ENCODE data around the gene HRH2.
"Not testable (repeated sequence)": the region's sequence is repeated elsewhere in the genome, so short reads cannot be mapped to it uniquely, and the experiment has no call there.

HRH2 gene, protein sequence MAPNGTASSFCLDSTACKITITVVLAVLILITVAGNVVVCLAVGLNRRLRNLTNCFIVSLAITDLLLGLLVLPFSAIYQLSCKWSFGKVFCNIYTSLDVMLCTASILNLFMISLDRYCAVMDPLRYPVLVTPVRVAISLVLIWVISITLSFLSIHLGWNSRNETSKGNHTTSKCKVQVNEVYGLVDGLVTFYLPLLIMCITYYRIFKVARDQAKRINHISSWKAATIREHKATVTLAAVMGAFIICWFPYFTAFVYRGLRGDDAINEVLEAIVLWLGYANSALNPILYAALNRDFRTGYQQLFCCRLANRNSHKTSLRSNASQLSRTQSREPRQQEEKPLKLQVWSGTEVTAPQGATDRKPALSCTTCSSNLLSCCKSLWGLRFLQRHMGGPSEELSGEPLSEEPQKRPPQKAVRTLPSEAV

DNA sequence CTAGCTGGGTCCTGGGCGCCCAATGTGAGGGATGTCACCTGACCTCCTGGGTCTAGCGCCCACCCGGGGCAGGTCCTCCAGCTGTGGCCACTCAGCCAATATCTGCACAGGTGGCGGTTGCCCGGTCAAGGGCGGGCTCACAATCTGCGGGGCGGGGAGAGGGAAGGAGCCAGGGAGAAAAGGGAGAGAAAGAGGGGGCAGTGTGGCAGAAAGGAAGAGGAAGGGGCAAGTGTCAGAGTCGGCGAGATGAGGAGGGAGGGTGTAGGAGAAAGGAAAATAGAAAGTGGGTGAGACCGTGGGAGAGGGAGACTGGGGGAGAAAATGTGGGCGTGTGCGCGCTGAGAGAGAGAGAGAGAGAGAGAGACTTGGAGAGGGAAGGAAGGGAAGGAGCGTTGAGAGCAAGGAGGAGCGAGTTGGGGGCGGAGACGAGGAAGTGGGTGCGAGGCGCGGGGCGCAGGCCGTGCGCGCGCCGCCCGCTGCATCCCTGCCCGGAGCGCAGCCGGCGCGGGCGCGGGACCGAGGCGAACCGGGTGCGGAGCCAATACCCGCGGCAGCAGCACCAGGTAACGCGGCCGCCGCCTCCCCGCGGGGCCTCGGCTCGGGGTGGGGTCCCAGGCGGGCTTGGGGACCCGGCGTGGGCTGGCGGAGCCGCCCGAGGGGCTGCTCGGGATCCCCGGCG is at the start of gene HRH2:
Gene HRH2 (plus strand): TSS at position 479 of the 679 bp plus-strand sequence. CDS start 25,163 bp downstream, outside the sequence.
- DNase-seq (ENCODE audit: low read depth, low spot score), result no peak
- Histone ChIP-seq H3K27ac (no peak within 1 kb of the TSS), H3K9ac (ENCODE audit: insufficient read length) (no peak within 1 kb of the TSS), H3K9me3 (ENCODE audit: low read depth, low read length) (no peaks in the 10 kb centered on the region), H3K36me3 (ENCODE audit: insufficient read depth, low read length) (no peaks in the 10 kb centered on the region), H3K4me3 (0 out of 2 replicates have a peak within 1 kb of the TSS, but pooled peaks have one; percentile 15)
- no peak for TF ChIP-seq POLR2AphosphoS5 (IDR thresholded peaks at IDR 0.05; ENCODE audit: borderline replicate concordance, low read depth, low read length)

DNA sequence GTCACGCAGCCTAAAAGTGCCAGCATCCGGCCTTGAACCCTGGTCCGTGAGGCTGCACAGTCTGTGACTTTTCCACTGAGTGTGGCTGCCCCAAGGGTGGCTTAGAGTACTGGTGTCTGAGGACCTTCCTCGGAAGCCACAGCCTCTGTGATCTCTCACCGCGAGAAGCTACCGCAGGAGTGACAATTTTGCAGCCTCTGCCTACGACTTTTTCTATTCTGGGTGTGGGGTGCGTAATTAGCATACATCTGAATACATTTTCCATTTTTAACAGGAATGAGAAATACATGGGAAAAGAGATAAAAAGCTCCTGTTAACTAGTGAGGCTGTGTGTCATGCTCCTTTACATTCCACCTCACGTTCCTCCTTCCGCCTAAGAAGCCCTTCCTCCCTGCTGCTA is 48.3 kb upstream of the HRH2 start:
- Histone ChIP-seq H3K9me3 (ENCODE audit: low read depth, low read length) (no peaks in the 10 kb centered on the region), H3K36me3 (ENCODE audit: insufficient read depth, low read length) (no peaks in the 10 kb centered on the region), H3K9ac (ENCODE audit: insufficient read length) (no peak overlapping the region), H3K27ac (no peak overlapping the region), H3K4me3 (no peak overlapping the region)
- TF ChIP-seq POLR2AphosphoS5 (IDR thresholded peaks at IDR 0.05; ENCODE audit: borderline replicate concordance, low read depth, low read length) (no peak), FOXP2 (optimal IDR thresholded peaks at IDR 0.05; ENCODE audit: control extremely low read depth, extremely low read length, insufficient read depth) (no peak), EZH2 (IDR thresholded peaks at IDR 0.05) (no peak)
- no peak for DNase-seq (ENCODE audit: low read depth, low spot score)

DNA sequence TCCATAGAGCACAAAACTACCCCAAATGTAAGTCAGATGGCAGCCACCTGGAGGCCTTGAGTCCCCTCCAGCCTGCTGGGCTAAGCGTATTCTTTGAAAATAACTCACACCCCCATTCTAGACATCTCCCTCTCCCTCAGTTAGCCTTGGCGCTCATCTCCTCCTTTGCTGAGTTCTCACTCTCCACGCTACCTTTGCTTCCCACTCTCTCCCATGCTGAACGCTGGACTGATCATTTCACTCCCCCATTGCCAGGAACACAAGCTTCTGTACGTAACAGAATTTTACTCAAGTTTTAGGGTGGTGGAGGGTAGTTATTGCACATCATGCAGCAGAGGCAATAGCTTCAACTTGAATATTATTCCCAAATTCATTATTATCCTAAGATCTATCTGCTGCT is 47.5 kb upstream of the HRH2 start:
- no peak overlapping the region for H3K9ac ChIP-seq (ENCODE audit: insufficient read length)

DNA sequence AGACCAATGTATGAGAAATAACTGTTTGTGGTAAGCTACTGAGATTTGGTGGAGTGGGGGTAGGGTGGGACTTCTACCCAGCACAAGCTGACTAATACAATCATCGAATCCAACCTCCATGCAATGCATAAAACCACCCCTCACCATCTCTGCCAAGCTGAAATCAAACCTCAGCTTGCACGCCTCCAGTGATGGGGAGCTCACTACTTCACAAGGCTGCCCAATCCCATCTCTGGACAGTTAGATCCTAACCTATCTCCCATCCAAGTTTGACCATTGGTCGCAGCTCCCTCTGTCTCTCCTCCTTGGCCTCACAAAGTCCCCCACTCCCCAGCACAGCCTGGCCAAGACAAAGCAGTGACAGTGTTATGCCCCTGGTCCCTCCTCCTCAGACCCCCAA is 47.0 kb upstream of the HRH2 start:
- DNase-seq (ENCODE audit: low read depth, low spot score), result no peak
- no peak overlapping the region for H3K9ac ChIP-seq (ENCODE audit: insufficient read length)
- TF ChIP-seq EZH2 (IDR thresholded peaks at IDR 0.05) (no peak), POLR2AphosphoS5 (IDR thresholded peaks at IDR 0.05; ENCODE audit: borderline replicate concordance, low read depth, low read length) (no peak), FOXP2 (optimal IDR thresholded peaks at IDR 0.05; ENCODE audit: control extremely low read depth, extremely low read length, insufficient read depth) (no peak)
- H3K4me3 ChIP-seq, result no peak overlapping the region
- no peak overlapping the region for H3K27ac ChIP-seq
- no peaks in the 10 kb centered on the region for H3K36me3 ChIP-seq (ENCODE audit: insufficient read depth, low read length)
- no peaks in the 10 kb centered on the region for H3K9me3 ChIP-seq (ENCODE audit: low read depth, low read length)

More for the DNA sequence above, 47.5 kb upstream of the HRH2 start:
- Histone ChIP-seq H3K36me3 (ENCODE audit: insufficient read depth, low read length) (no peaks in the 10 kb centered on the region), H3K4me3 (no peak overlapping the region), H3K9me3 (ENCODE audit: low read depth, low read length) (no peaks in the 10 kb centered on the region), H3K27ac (no peak overlapping the region)
- no peak for DNase-seq (ENCODE audit: low read depth, low spot score)
- TF ChIP-seq POLR2AphosphoS5 (IDR thresholded peaks at IDR 0.05; ENCODE audit: borderline replicate concordance, low read depth, low read length), result no peak

DNA sequence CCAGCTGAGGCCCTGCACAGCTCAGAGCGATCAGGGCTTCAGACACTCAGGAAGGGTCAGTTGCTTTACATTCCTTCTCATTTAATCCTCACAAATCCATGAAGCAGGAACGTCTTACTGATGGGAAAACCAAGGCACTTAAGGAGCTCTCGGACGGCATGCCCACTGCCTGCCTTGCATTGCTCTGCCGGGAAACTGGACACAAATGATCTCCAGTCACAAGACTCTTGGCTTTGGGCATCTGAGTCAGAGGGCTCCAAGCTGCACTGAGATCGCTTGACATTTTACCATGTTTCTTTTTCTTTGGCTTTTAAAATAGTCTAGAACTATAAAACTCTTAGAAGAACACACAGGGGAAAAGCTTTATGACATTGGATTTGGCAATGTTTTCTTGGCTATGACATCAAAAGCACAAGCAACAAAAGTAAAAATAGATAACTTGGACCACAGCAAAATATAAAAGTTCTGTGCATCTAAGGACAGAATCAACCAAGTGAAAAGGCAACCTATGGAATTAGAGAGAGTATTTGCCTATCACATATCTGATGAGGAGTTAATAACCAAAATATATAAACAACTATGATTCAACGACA is 43.6 kb upstream of the HRH2 start:
- Histone ChIP-seq H3K9me3 (ENCODE audit: low read depth, low read length) (no peaks in the 10 kb centered on the region), H3K36me3 (ENCODE audit: insufficient read depth, low read length) (no peaks in the 10 kb centered on the region), H3K27ac (no peak overlapping the region), H3K4me3 (no peak overlapping the region), H3K9ac (ENCODE audit: insufficient read length) (no peak overlapping the region)
- no peak for DNase-seq (ENCODE audit: low read depth, low spot score)
- no peak for TF ChIP-seq FOXP2 (optimal IDR thresholded peaks at IDR 0.05; ENCODE audit: control extremely low read depth, extremely low read length, insufficient read depth)
- no peak for TF ChIP-seq EZH2 (IDR thresholded peaks at IDR 0.05)
- no peak for TF ChIP-seq POLR2AphosphoS5 (IDR thresholded peaks at IDR 0.05; ENCODE audit: borderline replicate concordance, low read depth, low read length)

DNA sequence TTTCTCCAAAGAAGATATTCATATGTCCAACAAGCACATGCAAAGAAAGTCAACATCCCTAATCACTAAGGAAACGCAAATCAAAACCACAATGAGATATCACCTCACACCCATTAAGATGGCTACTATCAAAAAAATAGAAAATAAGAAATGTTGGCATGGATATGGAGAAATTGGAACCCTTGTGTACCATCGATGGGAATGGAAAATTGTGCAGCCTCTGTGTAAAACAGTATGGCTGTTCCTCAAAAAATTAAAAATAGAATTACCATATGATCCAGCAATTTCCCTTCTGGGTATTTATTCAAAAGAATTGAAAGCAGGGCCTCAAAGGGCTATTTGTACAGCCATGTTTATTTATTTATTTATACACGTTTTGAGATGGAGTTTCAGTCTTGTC is 43.0 kb upstream of the HRH2 start:
- H3K4me3 ChIP-seq, result no peak overlapping the region
- H3K27ac ChIP-seq, result no peak overlapping the region
- no peak for DNase-seq (ENCODE audit: low read depth, low spot score)
- H3K36me3 ChIP-seq (ENCODE audit: insufficient read depth, low read length), result no peaks in the 10 kb centered on the region
- TF ChIP-seq POLR2AphosphoS5 (IDR thresholded peaks at IDR 0.05; ENCODE audit: borderline replicate concordance, low read depth, low read length) (no peak), FOXP2 (optimal IDR thresholded peaks at IDR 0.05; ENCODE audit: control extremely low read depth, extremely low read length, insufficient read depth) (no peak), EZH2 (IDR thresholded peaks at IDR 0.05) (no peak)
- H3K9me3 ChIP-seq (ENCODE audit: low read depth, low read length), result no peaks in the 10 kb centered on the region
- no peak overlapping the region for H3K9ac ChIP-seq (ENCODE audit: insufficient read length)

DNA sequence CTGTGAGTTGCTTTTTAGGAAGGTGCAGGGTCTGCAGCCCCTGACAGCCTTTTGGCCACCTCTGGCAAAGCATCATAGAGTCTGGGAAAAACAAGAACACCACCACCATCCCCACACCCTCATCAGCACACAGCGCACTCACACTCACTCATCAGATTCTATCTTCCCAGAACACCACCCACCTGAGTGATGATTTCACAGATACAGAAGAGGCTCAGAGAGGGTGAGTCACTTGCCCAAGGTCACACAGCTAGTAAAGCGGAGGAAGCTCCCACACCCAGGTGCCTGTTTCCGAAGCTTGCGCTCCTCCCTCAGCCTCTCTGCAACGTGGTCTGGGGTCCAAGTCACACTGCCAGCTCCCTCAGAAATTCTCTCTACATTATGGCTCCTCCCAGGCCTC is 41.8 kb upstream of the HRH2 start:
- no peaks in the 10 kb centered on the region for H3K9me3 ChIP-seq (ENCODE audit: low read depth, low read length)
- no peak overlapping the region for H3K27ac ChIP-seq
- no peak overlapping the region for H3K4me3 ChIP-seq
- TF ChIP-seq EZH2 (IDR thresholded peaks at IDR 0.05) (no peak), POLR2AphosphoS5 (IDR thresholded peaks at IDR 0.05; ENCODE audit: borderline replicate concordance, low read depth, low read length) (no peak), FOXP2 (optimal IDR thresholded peaks at IDR 0.05; ENCODE audit: control extremely low read depth, extremely low read length, insufficient read depth) (no peak)
- DNase-seq (ENCODE audit: low read depth, low spot score), result no peak
- no peaks in the 10 kb centered on the region for H3K36me3 ChIP-seq (ENCODE audit: insufficient read depth, low read length)
- H3K9ac ChIP-seq (ENCODE audit: insufficient read length), result no peak overlapping the region

DNA sequence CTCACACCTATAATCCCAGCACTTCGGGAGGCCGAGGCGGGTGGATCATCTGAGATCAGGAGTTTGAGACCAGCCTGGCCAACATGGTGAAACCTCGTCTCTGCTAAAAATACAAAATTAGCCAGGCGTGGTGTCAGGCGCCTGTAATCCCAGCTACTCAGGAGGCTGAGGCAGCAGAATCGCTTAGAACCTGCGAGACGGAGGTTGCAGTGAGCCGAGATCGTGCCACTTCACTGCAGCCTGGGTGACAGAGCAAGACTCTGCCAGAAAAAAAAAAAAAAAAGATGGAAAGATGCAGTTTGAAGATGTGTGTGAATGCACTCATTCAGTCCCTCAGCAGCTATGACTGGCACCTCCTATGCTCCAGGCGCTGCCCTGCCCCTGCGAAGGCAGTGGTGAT is 41.3 kb upstream of the HRH2 start:
- H3K36me3 ChIP-seq (ENCODE audit: insufficient read depth, low read length); DNase-seq (ENCODE audit: low read depth, low spot score); H3K27ac ChIP-seq; H3K4me3 ChIP-seq; H3K9me3 ChIP-seq (ENCODE audit: low read depth, low read length); H3K9ac ChIP-seq (ENCODE audit: insufficient read length): not testable (repeated sequence)

All from SK-N-MC (cell line).